Smooth muscle cell of the brain vasculature (primary cell): ENCODE results near the gene ZNF516.

ENCODE experiments used
- DNase-seq: peaks from one replicate; pipeline ENCODE4 v3.0.0-alpha.2; 2012; ENCODE audit warnings: low read depth, low spot score

Gene ZNF516

GRCh38 chr18:76441668-76442412, 53.2 kb downstream of the ZNF516 start:
- DNase-seq, result no peak

GRCh38 chr18:76441002-76441667, 53.9 kb downstream of the ZNF516 start:
- DNase-seq, result no peak

GRCh38 chr18:76437910-76438309, 57.1 kb downstream of the ZNF516 start:
- DNase-seq, result no peak

- no peak for DNase-seq
These were observed 58.0 kb downstream of the ZNF516 start for GRCh38 chr18:76437011-76437410.

GRCh38 chr18:76436342-76436741, 58.7 kb downstream of the ZNF516 start:
- DNase-seq, result no peak

- DNase-seq, result no peak
These were observed 59.6 kb downstream of the ZNF516 start for GRCh38 chr18:76435316-76435989.

- no peak for DNase-seq
These were observed 60.6 kb downstream of the ZNF516 start for GRCh38 chr18:76434452-76434851.

GRCh38 chr18:76433788-76434187, 61.3 kb downstream of the ZNF516 start:
- no peak for DNase-seq

- no peak for DNase-seq
These were observed 61.9 kb downstream of the ZNF516 start for GRCh38 chr18:76432970-76433767.

GRCh38 chr18:76432274-76432755, 62.7 kb downstream of the ZNF516 start:
- DNase-seq, result no peak

- DNase-seq, result no peak
These were observed 63.4 kb downstream of the ZNF516 start for GRCh38 chr18:76431437-76432273.

GRCh38 chr18:76430636-76431035, 64.4 kb downstream of the ZNF516 start:
- no peak for DNase-seq

GRCh38 chr18:76429262-76430126, 65.5 kb downstream of the ZNF516 start:
- no peak for DNase-seq

- DNase-seq, result no peak
These were observed 66.4 kb downstream of the ZNF516 start for GRCh38 chr18:76428396-76429261.

GRCh38 chr18:76426737-76427305, 68.2 kb downstream of the ZNF516 start:
- DNase-seq, result no peak

GRCh38 chr18:76425146-76426131, 69.6 kb downstream of the ZNF516 start:
- no peak for DNase-seq

GRCh38 chr18:76422838-76423237, 72.2 kb downstream of the ZNF516 start:
- no peak for DNase-seq
